ENCODE measurements around the gene DYNLT5. TPM values are rescaled to one million over a fixed set of nuclear protein-coding genes. Genes with fewer than 3 reads are reported as not detected.

Gene DYNLT5
- total and polyA plus RNA-seq, 9 donors: 0.05 to 11.4 (median 0.48) TPM

DNA sequence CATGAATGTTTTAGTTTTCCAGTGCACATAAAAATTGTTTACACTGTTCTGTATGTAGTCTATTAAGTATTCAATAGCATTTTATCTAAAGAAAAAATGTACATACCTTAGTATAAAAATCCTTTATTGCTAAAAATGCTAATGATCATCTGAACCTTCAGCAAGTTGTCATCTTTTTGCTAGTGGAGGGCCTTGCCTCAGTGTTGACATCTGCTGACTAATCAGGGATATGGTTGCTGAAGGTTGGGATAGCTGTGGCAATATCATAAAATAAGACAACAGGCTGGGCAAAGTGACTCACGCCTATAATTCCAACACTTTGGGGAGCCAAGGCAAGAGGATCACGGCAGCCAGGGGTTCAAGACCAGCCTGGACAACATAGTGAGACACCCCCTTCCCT lies 9.0 kb downstream of the DYNLT5 start:
- WGBS, 3 donors: 74 to 90% (median 85%) methylated on average over 2 of the region's 2 CpGs
- Histone ChIP-seq H3K9me3 (no peaks in the 10 kb centered on the region), H3K27me3 (no peaks in the 10 kb centered on the region), H3K4me1 (ENCODE audit: insufficient read depth) (no peaks in the 10 kb centered on the region), H3K27ac (no peak overlapping the region), H3K4me3 (no peak overlapping the region), H3K36me3 (no peaks in the 10 kb centered on the region)
- TF ChIP-seq CTCF (IDR thresholded peaks at IDR 0.05) (no peak), EP300 (IDR thresholded peaks at IDR 0.05) (no peak), POLR2A (IDR thresholded peaks at IDR 0.05) (no peak)
- intact Hi-C loops (cut with DNase I): loop anchor here in 2 of 4 donors (10.0 kb wide), 2 partner anchors 384 to 394 kb away; no protein-coding TSS in a partner anchor
- no peak for DNase-seq

GRCh38 chr1:66764994-66765578 lies 12.8 kb downstream of the DYNLT5 start:
- Histone ChIP-seq H3K9me3 (no peaks in the 10 kb centered on the region), H3K4me1 (ENCODE audit: insufficient read depth) (no peaks in the 10 kb centered on the region), H3K4me3 (no peak overlapping the region), H3K27me3 (no peaks in the 10 kb centered on the region), H3K36me3 (no peaks in the 10 kb centered on the region), H3K27ac (no peak overlapping the region)
- 5 to 12% (median 7%) methylated on average over 3 of the region's 3 CpGs for WGBS, 3 donors
- intact Hi-C loops (cut with DNase I): loop anchor here in 3 of 4 donors (5.0 to 10.0 kb wide), 3 partner anchors 380 to 390 kb away; no protein-coding TSS in a partner anchor
- peak in 2 of 5 donors; percentile 25 to 47 for DNase-seq
- TF ChIP-seq CTCF (IDR thresholded peaks at IDR 0.05): peak; percentile 50 to 69 (median 51)
- TF ChIP-seq POLR2A (IDR thresholded peaks at IDR 0.05): no peak

DNA sequence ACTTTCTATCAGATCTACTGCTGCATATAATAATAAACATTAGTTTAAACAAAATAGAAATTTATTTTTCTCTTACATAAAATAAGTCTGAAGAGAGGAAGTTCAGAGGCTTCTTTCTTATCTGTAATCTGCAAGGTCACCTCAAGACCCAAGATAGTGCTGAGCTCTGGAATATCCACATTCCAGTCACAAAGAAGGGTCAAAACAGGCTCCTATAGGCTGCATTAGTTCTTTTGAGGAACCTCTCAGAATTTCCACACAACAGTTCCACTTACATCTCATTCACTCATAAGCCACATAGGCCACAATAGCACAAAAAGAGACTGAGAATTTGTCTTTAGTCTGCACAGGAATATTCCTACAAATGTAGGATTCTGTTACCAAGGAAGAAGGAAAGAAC lies 15.4 kb downstream of the DYNLT5 start:
- Histone ChIP-seq H3K36me3 (no peaks in the 10 kb centered on the region), H3K4me3 (no peak overlapping the region), H3K9me3 (no peaks in the 10 kb centered on the region), H3K27ac (no peak overlapping the region), H3K27me3 (no peaks in the 10 kb centered on the region), H3K4me1 (ENCODE audit: insufficient read depth) (no peaks in the 10 kb centered on the region)
- no peak for DNase-seq
- intact Hi-C loops (cut with DNase I): loop anchor here in 3 of 4 donors (5.0 to 10.0 kb wide), 3 partner anchors 377 to 387 kb away; no protein-coding TSS in a partner anchor
- TF ChIP-seq CTCF (IDR thresholded peaks at IDR 0.05) (no peak), EP300 (IDR thresholded peaks at IDR 0.05) (no peak), POLR2A (IDR thresholded peaks at IDR 0.05) (no peak)

GRCh38 chr1:66768965-66769364 lies 16.7 kb downstream of the DYNLT5 start:
- Histone ChIP-seq H3K4me3 (no peak overlapping the region), H3K4me1 (ENCODE audit: insufficient read depth) (no peaks in the 10 kb centered on the region), H3K27me3 (no peaks in the 10 kb centered on the region), H3K9me3 (no peaks in the 10 kb centered on the region), H3K27ac (no peak overlapping the region), H3K36me3 (no peaks in the 10 kb centered on the region)
- intact Hi-C loops (cut with DNase I): loop anchor here in 3 of 4 donors (5.0 to 10.0 kb wide), 3 partner anchors 376 to 386 kb away; no protein-coding TSS in a partner anchor
- no peak for TF ChIP-seq CTCF (IDR thresholded peaks at IDR 0.05)
- no peak for TF ChIP-seq POLR2A (IDR thresholded peaks at IDR 0.05)
- no peak for TF ChIP-seq EP300 (IDR thresholded peaks at IDR 0.05)
- DNase-seq: no peak
- WGBS, 3 donors: 83 to 86% (median 83%) methylated on average over 1 of the region's 1 CpG

All from ovary (tissue), 9 donors.